ENCODE data around the gene CNTFR. TPM values are rescaled to one million over a fixed set of nuclear protein-coding genes. Genes with fewer than 3 reads are reported as not detected.

CNTFR gene
- total RNA-seq, 4 donors from 2014 or later = 19.7 to 146 (median 118) TPM

GRCh38 chr9:34636791-34637355 lies 47.3 kb upstream of the CNTFR start:
- in situ Hi-C loops (cut with MboI; ENCODE audit: low sequenced_read_pairs in 4 of 4) = no loop called here
- H3K36me3 ChIP-seq = no peaks in the 10 kb centered on the region
- H3K4me3 ChIP-seq = peak overlapping the region; percentile 66 to 95 (median 74)
- peaks cover 12 to 16% of the 10 kb centered on the region in 2 donors for H3K4me1 ChIP-seq
- no peaks in the 10 kb centered on the region for H3K27me3 ChIP-seq
- ATAC-seq (peak in 1 of 2 donors; percentile 6), DNase-seq (no peak)
- no peak for TF ChIP-seq POLR2A (IDR thresholded peaks at IDR 0.05)
- no peak for TF ChIP-seq CTCF (IDR thresholded peaks at IDR 0.05 in 4 of 5, conservative IDR thresholded peaks at IDR 0.05 in 1 of 5)
- H3K9me3 ChIP-seq = no peaks in the 10 kb centered on the region
- intact Hi-C loops (cut with DNase I; ENCODE audit: low total_unique reads) = loop anchor here (2.0 kb wide), 1 partner anchor 16 kb away; the partner anchor contains the start of gene DCTN3
- H3K27ac ChIP-seq = peak overlapping the region; percentile 80 to 93 (median 86)

DNA sequence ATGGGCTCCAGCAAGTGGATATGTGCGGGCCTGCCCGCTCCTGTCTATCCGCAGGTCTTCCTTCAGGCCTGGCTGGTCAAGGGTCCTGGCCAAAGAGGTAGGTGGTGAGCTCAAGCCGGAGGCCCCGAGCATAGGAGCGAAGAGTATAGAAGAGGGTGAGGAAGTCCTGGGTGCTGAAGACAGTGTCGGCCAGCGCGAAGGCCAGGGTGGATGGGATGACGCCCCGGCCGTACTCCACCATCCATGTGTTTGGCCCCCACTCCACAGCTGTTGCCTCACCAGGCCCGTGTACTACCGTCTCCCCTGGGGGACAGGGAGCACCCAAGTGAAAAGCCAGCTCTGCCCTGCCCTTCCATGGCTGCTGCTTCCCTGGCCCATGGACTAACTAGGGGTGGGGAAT lies 46.0 kb upstream of the CNTFR start:
- DNase-seq = no peak
- intact Hi-C loops (cut with DNase I; ENCODE audit: low total_unique reads) (no loop called here), in situ Hi-C loops (cut with MboI; ENCODE audit: low sequenced_read_pairs in 4 of 4) (no loop called here)
- ATAC-seq = no peak
- Histone ChIP-seq H3K4me3 (no peak overlapping the region), H3K27ac (no peak overlapping the region), H3K27me3 (no peaks in the 10 kb centered on the region), H3K9me3 (no peaks in the 10 kb centered on the region), H3K36me3 (no peaks in the 10 kb centered on the region), H3K4me1 (peaks cover 12 to 16% of the 10 kb centered on the region in 2 donors)
- TF ChIP-seq POLR2A (IDR thresholded peaks at IDR 0.05) = no peak
- TF ChIP-seq CTCF (IDR thresholded peaks at IDR 0.05 in 4 of 5, conservative IDR thresholded peaks at IDR 0.05 in 1 of 5) = no peak

DNA sequence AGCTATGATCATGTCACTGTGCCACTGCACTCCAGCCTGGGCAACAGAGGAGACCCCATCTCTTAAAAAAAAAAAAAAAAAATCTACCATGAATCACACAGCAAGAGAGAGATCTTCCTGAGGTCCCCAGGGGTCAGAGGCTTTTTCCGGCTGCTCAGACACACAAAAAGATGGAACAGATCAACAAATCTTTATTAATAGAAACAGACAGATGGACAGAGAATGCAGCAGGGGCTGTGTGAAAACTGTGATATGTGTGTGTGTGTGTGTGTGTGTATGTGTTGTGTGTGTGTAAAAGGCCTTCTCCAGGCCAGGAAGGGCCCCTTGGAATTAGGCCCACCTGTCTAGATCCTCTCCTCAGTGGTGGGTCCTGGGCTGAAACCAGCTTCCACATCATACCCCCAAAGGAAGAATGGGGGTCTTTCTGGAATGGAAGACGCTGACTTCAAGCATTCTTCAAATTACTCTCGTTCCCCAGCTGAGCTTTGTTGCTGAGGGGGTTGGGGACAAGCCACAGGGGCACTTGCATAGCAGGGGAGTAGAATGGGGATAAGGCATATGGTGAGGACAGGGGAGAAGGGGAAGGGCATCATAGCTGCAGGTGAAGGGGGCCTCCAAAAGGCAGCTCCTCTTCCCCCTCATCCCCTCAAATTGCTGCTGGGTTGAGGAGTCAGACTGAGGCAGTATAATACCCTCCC lies 45.2 kb upstream of the CNTFR start:
- no peak for DNase-seq
- ATAC-seq = no peak
- no peak for TF ChIP-seq CTCF (IDR thresholded peaks at IDR 0.05 in 4 of 5, conservative IDR thresholded peaks at IDR 0.05 in 1 of 5)
- no peak for TF ChIP-seq POLR2A (IDR thresholded peaks at IDR 0.05)
- intact Hi-C loops (cut with DNase I; ENCODE audit: low total_unique reads) (loop anchor here (1.0 kb wide), 1 partner anchor 22 kb away; the partner anchor contains the start of gene RPP25L), in situ Hi-C loops (cut with MboI; ENCODE audit: low sequenced_read_pairs in 4 of 4) (no loop called here)
- peaks cover 0 to 2% (median 1%) of the 10 kb centered on the region in 3 donors for H3K27me3 ChIP-seq
- H3K9me3 ChIP-seq = no peaks in the 10 kb centered on the region
- no peak overlapping the region for H3K4me3 ChIP-seq
- H3K36me3 ChIP-seq = no peaks in the 10 kb centered on the region
- peaks cover 12 to 16% of the 10 kb centered on the region in 2 donors for H3K4me1 ChIP-seq
- no peak overlapping the region for H3K27ac ChIP-seq

GRCh38 chr9:34633851-34634550 lies 44.5 kb upstream of the CNTFR start:
- in situ Hi-C loops (cut with MboI; ENCODE audit: low sequenced_read_pairs in 4 of 4) = no loop called here
- H3K27ac ChIP-seq = no peak overlapping the region
- H3K4me3 ChIP-seq = no peak overlapping the region
- no peaks in the 10 kb centered on the region for H3K9me3 ChIP-seq
- intact Hi-C loops (cut with DNase I; ENCODE audit: low total_unique reads) = loop anchor here (1.0 kb wide), 1 partner anchor 22 kb away; the partner anchor contains the start of gene RPP25L
- TF ChIP-seq CTCF (IDR thresholded peaks at IDR 0.05 in 4 of 5, conservative IDR thresholded peaks at IDR 0.05 in 1 of 5) = peak; percentile 65 to 89 (median 86)
- no peak for TF ChIP-seq POLR2A (IDR thresholded peaks at IDR 0.05)
- peaks cover 12 to 21% of the 10 kb centered on the region in 2 donors for H3K4me1 ChIP-seq
- DNase-seq (peak in 1 of 2 donors; percentile 49), ATAC-seq (peak; percentile 34 to 50)
- H3K27me3 ChIP-seq = peaks cover 2 to 9% (median 8%) of the 10 kb centered on the region in 3 donors
- H3K36me3 ChIP-seq = no peaks in the 10 kb centered on the region
